GM19468 (cell line): ENCODE data around the gene ODC1.

Source experiments
- ATAC-seq: cut with Tn5 transposase; IDR thresholded peaks from one replicate; pipeline ENCODE4 v1.9.1; 2021; ENCODE audit warnings: mild to moderate bottlenecking, moderate library complexity, moderate number of reproducible peaks; ENCODE audit not compliant: unreplicated experiment; ENCODE audit errors: extremely low read depth

ODC1 gene

GRCh38 chr2:10480359-10480949 is 32.3 kb upstream of the ODC1 start:
- no peak for ATAC-seq

- ATAC-seq = no peak
These were observed 30.8 kb upstream of the ODC1 start for GRCh38 chr2:10478916-10479315.

GRCh38 chr2:10478298-10478625 is 30.1 kb upstream of the ODC1 start:
- no peak for ATAC-seq

- ATAC-seq = no peak
These were observed 29.5 kb upstream of the ODC1 start for GRCh38 chr2:10477443-10478297.

DNA sequence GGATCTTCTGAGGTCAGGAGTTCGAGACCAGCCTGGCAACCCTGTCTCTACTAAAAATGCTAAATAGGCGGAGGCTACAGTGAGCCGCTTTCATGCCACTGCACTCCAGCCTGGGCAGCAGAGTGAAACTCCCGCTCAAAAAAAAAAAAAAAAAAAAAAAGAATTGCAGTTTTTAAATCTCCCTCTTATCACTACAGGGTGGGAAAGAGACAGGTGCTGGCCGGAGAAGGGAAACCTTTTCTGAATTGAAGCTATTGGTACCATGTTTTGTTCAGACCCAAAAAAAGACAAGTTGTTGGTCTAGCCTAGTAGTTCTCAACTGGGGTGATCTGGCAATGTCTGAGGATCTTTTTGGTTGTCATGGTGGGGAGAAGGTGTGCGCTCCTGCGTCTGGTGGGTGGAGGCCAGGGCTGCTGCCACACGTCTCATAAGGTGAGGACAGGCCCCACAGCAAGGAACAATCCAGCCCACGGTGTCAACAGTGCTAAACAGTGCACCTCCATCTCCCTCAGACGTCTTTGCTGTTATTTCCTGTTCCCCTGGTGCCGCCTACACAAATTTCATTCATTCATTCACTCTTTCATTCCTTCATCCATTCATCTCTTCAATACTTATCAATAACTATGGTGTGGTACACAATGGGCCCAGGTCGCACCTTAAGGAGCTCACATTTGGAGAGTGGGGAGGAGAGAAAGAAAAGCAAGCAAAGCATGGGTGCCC is 28.8 kb upstream of the ODC1 start:
- ATAC-seq = no peak

DNA sequence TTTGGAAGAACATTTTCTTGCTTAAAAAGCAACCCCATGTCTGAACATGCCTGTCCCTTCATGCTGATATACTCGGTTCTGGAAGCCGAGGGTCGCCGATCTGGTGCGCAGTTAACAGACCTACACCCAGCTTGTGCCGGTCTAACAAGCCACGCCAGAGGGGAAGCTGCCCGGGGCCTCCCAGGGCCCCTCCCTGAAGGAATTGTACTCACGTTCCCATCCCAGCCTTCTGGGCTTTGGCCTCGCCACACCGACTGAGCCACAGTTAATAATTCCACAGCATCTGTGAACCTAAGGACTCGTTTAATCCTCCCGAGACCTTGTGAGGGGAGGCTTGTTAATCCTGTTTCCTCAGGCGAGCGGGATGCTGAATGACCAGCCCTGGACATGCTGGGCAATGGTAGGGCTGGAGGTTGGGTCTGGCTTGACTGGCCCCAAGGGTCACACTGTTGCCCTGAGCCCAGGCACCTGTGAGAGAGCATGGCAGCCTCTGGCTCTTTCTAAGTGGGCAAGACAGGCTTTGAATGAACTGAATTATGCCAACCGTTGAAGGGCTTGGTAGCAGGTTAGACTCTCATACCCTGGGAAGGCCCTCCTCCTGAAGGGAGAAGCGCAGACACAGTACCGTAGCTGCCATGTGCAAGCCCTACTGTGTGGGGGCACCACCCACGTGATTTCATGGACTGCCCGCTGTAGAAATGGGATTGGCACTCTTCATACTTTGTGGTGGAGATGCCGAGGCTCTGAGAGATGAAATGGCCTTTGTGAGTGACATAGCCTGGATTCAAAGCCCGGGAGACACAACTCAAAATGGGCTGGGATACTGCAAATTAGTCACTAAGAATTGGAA is 27.9 kb upstream of the ODC1 start:
- ATAC-seq = no peak

GRCh38 chr2:10475221-10475722 is 27.1 kb upstream of the ODC1 start:
- no peak for ATAC-seq

- ATAC-seq = no peak
These were observed 25.1 kb upstream of the ODC1 start for GRCh38 chr2:10473121-10473756.

DNA sequence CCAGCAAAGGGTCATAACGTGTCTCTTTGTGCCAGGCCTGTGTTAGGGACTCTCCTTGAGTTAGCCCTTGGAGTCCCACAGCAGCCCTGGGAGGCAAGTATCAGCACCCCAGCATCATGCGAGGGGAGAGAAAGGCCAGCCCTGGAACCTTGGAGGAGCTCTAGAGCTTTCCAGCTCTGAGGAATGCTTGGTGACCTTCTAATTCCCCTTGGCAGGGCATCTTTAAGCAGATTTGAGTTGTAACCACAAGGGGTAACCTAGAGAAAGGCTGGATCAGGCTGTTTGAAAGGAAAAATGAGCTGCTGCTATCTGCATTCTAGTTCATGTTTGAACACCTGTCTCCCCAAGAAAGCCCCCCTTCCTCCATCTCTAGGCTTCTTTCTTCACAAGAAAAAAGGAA is 23.8 kb upstream of the ODC1 start:
- ATAC-seq = no peak

DNA sequence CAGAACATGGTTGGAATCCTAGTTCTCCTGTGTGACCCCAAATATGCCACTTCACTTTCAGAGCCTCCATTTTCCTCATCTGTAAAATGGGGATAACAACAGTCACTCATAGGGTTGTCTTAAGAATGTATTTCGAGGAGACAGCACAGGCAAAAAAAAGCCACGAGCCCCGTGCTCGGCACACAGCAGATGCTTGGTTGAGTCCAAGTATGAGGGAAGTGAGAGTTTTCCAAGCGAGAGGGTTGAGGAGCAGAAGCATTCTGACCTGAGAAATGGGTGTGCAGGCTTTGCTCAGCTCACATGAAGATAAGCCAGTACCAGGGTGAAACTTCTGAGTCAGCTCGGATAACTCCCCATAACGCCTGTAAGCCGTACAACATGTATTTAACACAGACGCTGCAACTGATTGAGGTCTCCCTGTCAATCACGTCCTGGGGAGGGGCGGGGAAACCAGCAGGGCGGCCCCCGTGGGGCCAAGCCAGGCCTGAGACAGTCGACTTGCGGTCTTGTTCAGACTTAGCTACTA is 23.0 kb upstream of the ODC1 start:
- no peak for ATAC-seq

DNA sequence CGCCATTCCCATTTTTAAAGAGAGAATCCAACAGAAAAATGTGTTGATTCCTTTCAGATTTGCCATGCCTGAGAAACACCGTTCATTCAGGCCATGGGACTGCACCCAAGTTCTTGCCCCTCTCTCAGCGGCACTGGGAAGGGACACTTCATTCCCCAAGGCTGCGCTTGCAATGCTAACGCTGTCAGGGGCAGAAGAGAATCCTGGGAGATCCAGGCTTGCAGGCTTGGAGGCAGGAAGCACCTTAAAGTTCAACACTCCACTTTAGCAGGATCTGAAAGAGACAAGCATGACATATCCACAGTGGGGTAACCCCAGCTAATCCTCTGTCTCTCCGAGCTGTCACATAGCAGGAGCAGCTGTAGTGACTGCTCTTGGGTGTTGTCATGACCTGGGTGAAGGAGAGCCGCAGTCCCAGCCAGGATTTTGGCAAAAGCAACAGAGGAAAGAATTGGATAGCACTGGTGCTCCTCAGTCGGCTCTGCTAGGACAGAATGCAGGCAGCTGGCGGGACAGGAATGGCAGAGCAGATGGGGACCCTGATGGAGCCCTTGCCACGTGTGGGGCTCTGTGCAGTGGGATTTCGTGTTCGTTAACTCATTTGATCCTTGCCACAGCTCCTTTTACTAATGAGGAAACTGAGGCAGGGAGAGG is 22.0 kb upstream of the ODC1 start:
- no peak for ATAC-seq

- no peak for ATAC-seq
These were observed 21.2 kb upstream of the ODC1 start for GRCh38 chr2:10469301-10469700.

- no peak for ATAC-seq
These were observed 19.3 kb upstream of the ODC1 start for GRCh38 chr2:10467401-10467800.

DNA sequence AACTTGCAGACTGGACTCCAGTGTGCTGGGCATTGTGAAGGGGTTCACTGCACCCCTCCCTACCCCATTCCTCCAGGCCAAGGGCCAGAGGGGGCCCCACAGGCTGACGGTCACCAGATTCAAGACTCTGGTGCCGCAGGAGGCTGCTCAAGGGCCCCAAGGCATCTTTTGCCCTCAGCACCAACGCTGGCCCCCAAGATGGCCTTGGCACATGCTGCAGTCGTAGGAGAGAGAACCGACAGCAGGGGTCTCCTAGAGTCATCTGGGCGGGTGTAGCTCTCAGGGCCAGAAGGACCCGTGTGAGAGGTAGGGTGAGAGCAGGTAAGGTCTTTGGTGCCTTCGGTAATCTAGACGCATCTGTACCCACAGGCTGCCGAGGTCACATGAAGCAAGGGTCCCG is 18.7 kb upstream of the ODC1 start:
- no peak for ATAC-seq

DNA sequence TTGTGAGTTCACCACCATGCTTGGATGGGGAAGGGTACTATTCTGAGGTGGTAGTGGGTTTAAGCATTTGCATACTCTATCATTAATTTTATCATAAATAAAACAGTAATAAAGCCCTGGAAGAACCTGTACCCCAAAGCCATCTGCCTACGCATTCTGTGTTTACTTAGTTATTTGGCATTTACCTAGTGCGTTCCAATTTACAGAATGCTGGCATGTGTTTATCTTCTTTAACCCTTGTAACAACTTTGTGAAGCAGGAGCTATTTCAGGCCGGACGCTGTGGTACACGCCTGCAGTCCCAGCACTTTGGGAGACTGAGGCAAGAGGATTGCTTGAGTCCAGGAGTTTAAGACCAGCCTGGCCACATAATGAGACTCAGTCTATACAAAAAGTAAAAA is 17.8 kb upstream of the ODC1 start:
- ATAC-seq = no peak

DNA sequence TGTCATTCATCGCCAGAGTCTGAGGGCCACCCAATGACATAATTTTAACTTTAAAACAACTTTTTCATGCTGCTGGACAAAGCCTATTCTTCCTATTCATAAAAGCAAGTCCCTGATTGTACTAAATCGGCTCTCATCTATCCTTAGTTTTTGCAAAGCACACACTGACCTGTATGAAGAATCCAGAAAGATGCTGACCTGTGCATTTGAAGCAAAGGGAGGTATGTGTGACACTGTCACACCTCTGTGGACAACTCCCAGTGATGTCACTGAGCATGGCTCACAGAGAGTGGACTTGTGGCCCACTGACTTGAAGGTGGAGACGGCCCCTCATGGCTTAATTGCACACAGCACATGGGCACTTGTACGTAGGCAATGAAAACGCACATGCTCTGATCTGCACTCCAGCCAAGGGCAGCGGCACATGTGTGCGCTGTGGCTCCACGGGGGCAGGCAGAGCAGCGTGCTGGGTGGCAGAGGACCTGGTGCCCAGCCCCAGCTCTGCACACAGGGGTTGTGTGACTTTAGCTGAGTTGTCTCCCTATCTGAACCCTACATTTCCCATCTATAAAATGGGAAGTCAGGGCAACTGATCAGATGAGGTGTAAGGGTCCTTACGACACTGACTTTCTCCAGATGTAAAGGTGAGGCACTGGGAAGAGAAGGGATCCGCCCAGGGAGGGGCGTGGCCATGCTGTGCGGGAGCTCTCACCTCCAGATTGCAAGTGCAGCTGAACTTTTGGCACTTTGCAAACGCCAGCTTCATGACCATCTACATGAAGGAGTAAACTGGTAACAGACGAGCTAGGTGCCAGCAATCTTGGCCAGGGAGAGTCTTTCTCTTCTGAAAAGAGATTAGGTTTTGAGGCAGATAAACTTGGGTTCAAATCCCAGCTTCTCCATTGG is 14.3 kb upstream of the ODC1 start:
- ATAC-seq = no peak

- no peak for ATAC-seq
These were observed 12.3 kb upstream of the ODC1 start for GRCh38 chr2:10460366-10460796.
